GM08714 (cell line): ENCODE measurements around the gene MRPL18.
A peak's percentile ranks its signal among the peaks of the same experiment; 100 is the strongest.

ENCODE experiments used
- H3K4me3 ChIP-seq: fragments of 200-500 bp; sonication (Bioruptor generic); 2 replicates; pipeline ENCODE4 v1.5.1; 2014; ENCODE audit warnings: mild to moderate bottlenecking, low read length, inconsistent platforms
- ZNF274 ChIP-seq: IDR thresholded peaks from 2 replicates; pipeline ENCODE4 v1.6.1; 2012; ENCODE audit warnings: mild to moderate bottlenecking, low read depth, low read length

Gene MRPL18

GRCh38 chr6:159761129-159761872 is 29.0 kb upstream of the MRPL18 start:
- TF ChIP-seq ZNF274, result no peak
- H3K4me3 ChIP-seq, result peak overlapping the region; percentile 85

- H3K4me3 ChIP-seq, result peak within 1 kb of the TSS; percentile 85
- no peak for TF ChIP-seq ZNF274
Measured at GRCh38 chr6:159761873-159762680, 28.2 kb upstream of the MRPL18 start, which contains the start of gene ACAT2. Gene ACAT2, plus strand, starts transcription at chr6:159762045. Its CDS starts 43 bp downstream, at chr6:159762088.

- peak overlapping the region; percentile 78 for H3K4me3 ChIP-seq
- no peak for TF ChIP-seq ZNF274
Measured at GRCh38 chr6:159762681-159763293, 27.5 kb upstream of the MRPL18 start.

GRCh38 chr6:159766906-159767305 is 23.4 kb upstream of the MRPL18 start:
- TF ChIP-seq ZNF274, result no peak
- H3K4me3 ChIP-seq, result no peak overlapping the region

- no peak overlapping the region for H3K4me3 ChIP-seq
- TF ChIP-seq ZNF274, result no peak
Measured at GRCh38 chr6:159769470-159769869, 20.8 kb upstream of the MRPL18 start.

GRCh38 chr6:159772196-159772595 is 18.1 kb upstream of the MRPL18 start:
- H3K4me3 ChIP-seq, result no peak overlapping the region
- TF ChIP-seq ZNF274, result no peak

GRCh38 chr6:159777240-159777904 is 12.9 kb upstream of the MRPL18 start:
- no peak for TF ChIP-seq ZNF274
- H3K4me3 ChIP-seq, result no peak overlapping the region

GRCh38 chr6:159778131-159778530 is 12.1 kb upstream of the MRPL18 start:
- TF ChIP-seq ZNF274, result no peak
- no peak overlapping the region for H3K4me3 ChIP-seq

GRCh38 chr6:159778542-159779103 is 11.6 kb upstream of the MRPL18 start:
- TF ChIP-seq ZNF274, result no peak

GRCh38 chr6:159788276-159788675 is 2.0 kb upstream of the MRPL18 start:
- peak overlapping the region; percentile 97 for H3K4me3 ChIP-seq
- no peak for TF ChIP-seq ZNF274

More at GRCh38 chr6:159778542-159779103, 11.6 kb upstream of the MRPL18 start:
- H3K4me3 ChIP-seq, result no peak overlapping the region

GRCh38 chr6:159788753-159789376 is 1.4 kb upstream of the MRPL18 start:
- no peak for TF ChIP-seq ZNF274
- peak overlapping the region; percentile 97 for H3K4me3 ChIP-seq

GRCh38 chr6:159789377-159790148 is 704 bp upstream of the MRPL18 start, which contains the start of gene TCP1:
Gene TCP1, minus strand, starts transcription at chr6:159789602. Its CDS starts 134 bp downstream, at chr6:159789468.
- TF ChIP-seq ZNF274, result no peak
- peak within 1 kb of the TSS; percentile 97 for H3K4me3 ChIP-seq
